ENCODE data around the gene SETX.

SETX gene

DNA sequence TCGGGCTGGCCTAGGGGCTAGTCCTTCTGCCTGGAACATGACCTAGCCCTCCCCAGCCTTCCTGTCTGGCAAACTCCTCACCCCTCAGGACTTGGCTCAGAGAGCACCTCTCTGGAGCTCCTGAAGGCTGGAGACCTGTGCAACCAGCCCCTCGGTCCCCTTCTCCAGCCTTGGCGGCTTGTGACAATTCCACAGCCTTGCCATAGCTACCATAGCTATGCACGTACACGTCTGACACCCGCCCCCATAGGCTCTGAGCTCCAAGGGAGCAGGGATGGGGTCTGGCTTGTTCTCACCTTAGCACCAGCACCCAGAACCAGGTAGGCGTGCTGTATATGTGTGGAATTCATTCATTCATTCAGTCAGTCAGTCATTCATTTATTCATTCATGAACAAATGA lies 143.2 kb downstream of the SETX start:
- DNase-seq, result no peak
